ENCODE data around the gene NOCT. TPM values are rescaled to one million over a fixed set of nuclear protein-coding genes. Genes with fewer than 3 reads are reported as not detected.

Gene NOCT
- total RNA-seq, 2 donors from 2014 or later = 9.6 to 10.9 TPM

DNA sequence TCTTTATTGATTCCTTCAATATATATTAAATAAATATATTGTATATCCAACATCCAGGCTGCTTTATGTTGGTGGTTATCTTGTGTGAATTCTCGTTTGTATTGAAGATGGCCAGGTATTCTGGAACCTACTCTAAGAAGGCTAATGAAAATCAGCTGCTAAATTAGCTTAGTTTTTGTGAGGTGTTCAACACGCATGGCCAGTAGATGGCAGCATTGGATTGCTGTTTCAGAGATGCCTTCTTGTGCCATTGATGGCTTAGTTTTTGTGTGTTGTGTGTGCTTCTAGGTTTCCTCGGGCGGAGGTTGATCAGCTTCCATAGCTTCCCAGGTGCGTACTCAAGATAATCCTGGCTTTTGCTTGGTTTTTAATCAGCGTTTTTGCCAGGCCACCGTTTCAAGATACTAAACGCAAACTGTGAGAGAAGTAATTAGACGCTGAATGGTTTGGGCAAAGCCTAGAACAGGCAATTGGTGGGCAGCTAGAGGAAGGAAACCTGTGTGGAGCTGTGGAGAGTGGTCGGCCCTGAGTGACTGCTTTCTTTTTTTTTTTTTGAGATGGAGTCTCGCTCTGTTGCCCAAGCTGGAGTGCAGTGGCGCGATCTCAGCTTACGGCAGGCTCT, 15.1 kb downstream of the NOCT start:
- H3K27me3 ChIP-seq (replicated peaks; ENCODE audit: insufficient read depth) = no peaks in the 10 kb centered on the region
- no peak overlapping the region for H3K27ac ChIP-seq
- H3K36me3 ChIP-seq = no peaks in the 10 kb centered on the region
- DNase-seq (ENCODE audit: low spot score) = no peak
- ATAC-seq (ENCODE audit: insufficient number of reproducible peaks, low FRiP score, low read depth) = peak; percentile 52
- no peak overlapping the region for H3K4me3 ChIP-seq
- peaks cover 0 to 5% of the 10 kb centered on the region in 2 donors for H3K4me1 ChIP-seq (ENCODE audit: control insufficient read depth in 1 of 2, low read depth in 2 of 2)
- TF ChIP-seq, protein P1, sequence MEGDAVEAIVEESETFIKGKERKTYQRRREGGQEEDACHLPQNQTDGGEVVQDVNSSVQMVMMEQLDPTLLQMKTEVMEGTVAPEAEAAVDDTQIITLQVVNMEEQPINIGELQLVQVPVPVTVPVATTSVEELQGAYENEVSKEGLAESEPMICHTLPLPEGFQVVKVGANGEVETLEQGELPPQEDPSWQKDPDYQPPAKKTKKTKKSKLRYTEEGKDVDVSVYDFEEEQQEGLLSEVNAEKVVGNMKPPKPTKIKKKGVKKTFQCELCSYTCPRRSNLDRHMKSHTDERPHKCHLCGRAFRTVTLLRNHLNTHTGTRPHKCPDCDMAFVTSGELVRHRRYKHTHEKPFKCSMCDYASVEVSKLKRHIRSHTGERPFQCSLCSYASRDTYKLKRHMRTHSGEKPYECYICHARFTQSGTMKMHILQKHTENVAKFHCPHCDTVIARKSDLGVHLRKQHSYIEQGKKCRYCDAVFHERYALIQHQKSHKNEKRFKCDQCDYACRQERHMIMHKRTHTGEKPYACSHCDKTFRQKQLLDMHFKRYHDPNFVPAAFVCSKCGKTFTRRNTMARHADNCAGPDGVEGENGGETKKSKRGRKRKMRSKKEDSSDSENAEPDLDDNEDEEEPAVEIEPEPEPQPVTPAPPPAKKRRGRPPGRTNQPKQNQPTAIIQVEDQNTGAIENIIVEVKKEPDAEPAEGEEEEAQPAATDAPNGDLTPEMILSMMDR (IDR thresholded peaks at IDR 0.05) = peak; percentile 77
- H3K9me3 ChIP-seq = no peaks in the 10 kb centered on the region

DNA sequence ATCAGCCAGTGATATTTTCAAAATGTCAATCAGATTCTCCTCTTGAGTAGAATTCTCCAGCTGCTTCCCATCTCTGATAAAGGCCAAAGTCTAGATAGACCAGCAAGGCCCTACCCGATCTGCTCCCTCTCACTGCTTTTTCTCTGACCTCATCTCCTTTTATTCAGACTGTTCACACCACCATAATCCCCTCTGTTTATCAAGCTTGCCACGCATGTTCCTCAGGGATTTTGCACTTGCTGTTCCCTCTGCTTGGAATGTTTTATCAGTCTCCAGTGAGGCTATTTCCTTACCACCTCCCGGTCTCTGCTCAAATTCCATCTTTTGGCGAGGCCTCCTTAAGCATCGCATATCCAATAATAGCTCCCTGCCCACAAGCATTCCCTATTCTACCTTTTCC, 20.1 kb downstream of the NOCT start:
- H3K4me1 ChIP-seq (ENCODE audit: control insufficient read depth in 1 of 2, low read depth in 2 of 2) = no peaks in the 10 kb centered on the region
- no peak overlapping the region for H3K27ac ChIP-seq
- ATAC-seq (ENCODE audit: insufficient number of reproducible peaks, low FRiP score, low read depth) (no peak), DNase-seq (ENCODE audit: low spot score) (no peak)
- no peak overlapping the region for H3K4me3 ChIP-seq
- no peaks in the 10 kb centered on the region for H3K9me3 ChIP-seq
- H3K27me3 ChIP-seq (replicated peaks; ENCODE audit: insufficient read depth) = no peaks in the 10 kb centered on the region
- H3K36me3 ChIP-seq = no peaks in the 10 kb centered on the region
- TF ChIP-seq, protein P1 (IDR thresholded peaks at IDR 0.05) = no peak

DNA sequence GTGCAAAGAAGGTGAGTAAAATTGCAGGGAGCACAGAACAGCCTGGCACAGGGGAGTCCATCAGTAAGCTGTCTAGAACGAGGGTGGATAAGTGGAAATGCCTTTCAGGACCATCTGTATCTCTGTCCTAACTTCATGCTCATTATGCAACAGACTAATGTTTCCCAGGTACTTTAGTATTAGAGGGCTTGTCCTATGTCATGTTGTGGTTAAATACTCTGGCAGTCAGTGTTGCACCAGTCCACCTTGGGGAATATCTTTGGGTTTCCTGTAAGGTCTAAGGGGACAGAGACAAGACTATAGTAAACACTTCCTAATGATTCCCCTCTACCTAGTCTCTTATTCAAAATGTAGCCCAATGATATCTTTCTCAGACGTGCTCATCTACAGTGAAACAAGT, 21.3 kb downstream of the NOCT start:
- H3K27ac ChIP-seq = no peak overlapping the region
- H3K9me3 ChIP-seq = no peaks in the 10 kb centered on the region
- ATAC-seq (ENCODE audit: insufficient number of reproducible peaks, low FRiP score, low read depth) (no peak), DNase-seq (ENCODE audit: low spot score) (no peak)
- H3K4me1 ChIP-seq (ENCODE audit: control insufficient read depth in 1 of 2, low read depth in 2 of 2) = no peaks in the 10 kb centered on the region
- no peaks in the 10 kb centered on the region for H3K27me3 ChIP-seq (replicated peaks; ENCODE audit: insufficient read depth)
- TF ChIP-seq, protein P1 (IDR thresholded peaks at IDR 0.05) = no peak
- H3K36me3 ChIP-seq = no peaks in the 10 kb centered on the region
- H3K4me3 ChIP-seq = no peak overlapping the region

DNA sequence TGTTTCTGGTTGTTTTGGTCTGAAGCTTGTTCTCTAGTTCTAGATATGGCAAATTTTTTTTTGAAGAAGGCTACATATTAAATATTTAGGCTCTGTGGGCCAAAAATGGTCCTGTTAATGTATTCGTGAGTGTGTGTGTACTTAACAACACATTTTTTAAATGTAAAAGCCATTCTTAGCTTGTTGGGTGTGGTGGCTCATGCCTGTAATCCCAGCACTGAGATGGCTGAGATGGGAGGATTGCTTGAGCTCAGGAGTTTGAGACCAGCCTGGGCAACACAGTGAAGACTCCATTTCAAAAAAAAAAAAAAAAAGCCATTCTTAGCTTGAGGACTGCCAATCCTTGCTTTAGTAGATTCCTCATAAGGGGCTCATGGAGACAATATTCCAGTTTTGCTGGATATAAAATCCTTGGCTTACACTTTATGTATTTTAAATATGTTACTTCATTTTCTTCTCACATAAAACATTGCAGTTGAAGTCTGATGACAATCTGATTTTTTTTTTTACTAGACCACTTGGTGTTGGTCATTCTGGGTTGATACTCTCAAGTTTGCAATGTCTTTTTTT, 23.4 kb downstream of the NOCT start:
- Histone ChIP-seq H3K27me3 (replicated peaks; ENCODE audit: insufficient read depth) (no peaks in the 10 kb centered on the region), H3K9me3 (no peaks in the 10 kb centered on the region), H3K4me1 (ENCODE audit: control insufficient read depth in 1 of 2, low read depth in 2 of 2) (no peaks in the 10 kb centered on the region), H3K4me3 (no peak overlapping the region), H3K27ac (no peak overlapping the region), H3K36me3 (no peaks in the 10 kb centered on the region)
- no peak for DNase-seq (ENCODE audit: low spot score)
- TF ChIP-seq, protein P1 (IDR thresholded peaks at IDR 0.05) = no peak
- no peak for ATAC-seq (ENCODE audit: insufficient number of reproducible peaks, low FRiP score, low read depth)

DNA sequence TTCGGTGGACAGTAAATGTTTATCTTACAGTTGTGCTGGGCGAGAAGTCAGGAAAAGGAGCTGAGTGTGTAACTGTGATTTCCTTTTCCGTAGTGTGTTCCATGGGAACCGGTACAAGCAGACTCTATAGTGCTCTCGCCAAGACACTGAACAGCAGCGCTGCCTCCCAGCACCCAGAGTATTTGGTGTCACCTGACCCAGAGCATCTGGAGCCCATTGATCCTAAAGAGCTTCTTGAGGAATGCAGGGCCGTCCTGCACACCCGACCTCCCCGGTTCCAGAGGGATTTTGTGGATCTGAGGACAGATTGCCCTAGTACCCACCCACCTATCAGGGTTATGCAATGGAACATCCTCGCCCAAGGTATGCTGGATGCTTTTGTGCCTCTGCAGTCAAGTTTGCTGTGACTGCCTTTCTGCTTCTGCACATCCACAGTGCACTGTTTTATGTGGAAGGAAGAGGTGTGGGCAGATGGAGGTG, 27.4 kb downstream of the NOCT start:
- TF ChIP-seq, protein P1 (IDR thresholded peaks at IDR 0.05) = no peak
- Histone ChIP-seq H3K9me3 (no peaks in the 10 kb centered on the region), H3K4me1 (ENCODE audit: control insufficient read depth in 1 of 2, low read depth in 2 of 2) (no peaks in the 10 kb centered on the region), H3K4me3 (no peak overlapping the region), H3K36me3 (peaks cover 5% of the 10 kb centered on the region), H3K27ac (no peak overlapping the region), H3K27me3 (replicated peaks; ENCODE audit: insufficient read depth) (no peaks in the 10 kb centered on the region)
- no peak for DNase-seq (ENCODE audit: low spot score)
- no peak for ATAC-seq (ENCODE audit: insufficient number of reproducible peaks, low FRiP score, low read depth)

Measured in thoracic aorta (tissue), 2 donors.